Measurements from ENCODE around the gene DEDD2.

The DEDD2 gene

DNA sequence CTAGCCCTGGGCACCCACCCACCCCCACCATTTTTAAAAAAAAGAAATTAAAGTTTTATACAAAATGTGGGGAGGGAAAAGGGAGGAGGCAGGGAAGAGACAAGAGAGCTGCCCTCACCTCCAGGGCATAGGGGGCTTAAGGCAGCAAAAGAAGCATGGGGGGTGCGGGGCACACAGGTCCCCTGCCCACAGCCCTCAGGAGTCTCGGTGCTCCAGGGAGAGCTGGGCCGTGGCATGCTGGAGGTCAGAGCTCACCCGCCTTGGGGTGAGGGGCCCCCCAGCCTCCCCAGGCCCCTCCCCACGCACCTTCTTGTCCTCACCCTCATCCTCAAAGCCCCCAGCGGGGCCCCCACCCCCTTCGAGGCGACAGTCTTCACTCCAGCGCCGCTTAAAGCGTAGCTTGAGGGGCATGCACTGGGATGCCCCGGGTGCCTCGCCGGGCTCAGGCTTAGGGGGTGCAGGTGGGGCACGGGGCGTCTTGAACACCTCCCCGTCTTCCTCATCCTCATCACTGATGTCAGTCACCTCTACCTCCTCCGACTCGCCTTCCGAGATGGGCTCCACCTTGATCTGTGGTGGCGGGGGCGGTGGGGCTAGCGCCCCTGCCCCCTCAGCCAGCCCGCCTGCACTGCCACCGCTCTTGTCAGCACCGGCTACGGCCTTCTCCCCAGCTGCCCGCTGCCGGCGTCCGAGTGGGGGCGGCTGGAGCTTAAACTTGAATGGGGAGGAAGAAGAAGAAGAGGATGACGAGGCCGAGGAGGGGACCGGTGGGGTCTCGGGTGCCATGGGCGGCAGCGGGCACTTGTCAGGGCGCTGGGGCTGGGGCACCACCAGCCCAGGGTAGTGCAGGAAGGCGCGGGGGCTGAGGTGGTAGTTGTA is 31.0 kb upstream of the DEDD2 start:
- DNase-seq = peak in 1 of 2 donors; percentile 34

DNA sequence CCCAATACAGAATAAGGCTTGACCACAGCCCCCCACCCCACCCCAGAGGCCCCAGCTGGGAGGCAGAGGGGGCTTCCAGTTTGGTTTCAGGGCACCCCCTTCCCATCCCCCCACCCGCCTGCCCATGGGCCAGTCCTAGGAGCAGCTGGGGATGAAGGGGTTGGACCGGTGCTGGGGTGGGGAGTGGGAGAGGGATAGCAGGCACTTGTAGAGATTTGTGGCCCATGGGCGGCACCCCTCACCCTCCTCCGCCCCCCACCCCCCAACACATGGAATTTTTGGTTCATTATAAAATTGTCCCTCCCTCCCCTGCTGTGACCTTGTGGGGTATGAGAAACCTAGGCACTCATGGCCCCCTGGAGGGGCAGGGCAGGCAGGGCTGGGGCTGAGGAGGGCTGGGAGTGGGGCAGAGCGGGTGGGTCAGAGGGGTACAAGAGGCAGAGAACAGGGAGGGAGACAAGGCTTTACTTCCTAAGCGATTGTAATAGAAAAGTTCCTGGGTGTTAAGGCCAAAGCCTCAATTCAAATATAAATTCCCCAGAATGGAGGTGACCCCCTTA is 30.2 kb upstream of the DEDD2 start:
- DNase-seq = peak; percentile 29 to 31

GRCh38 chr19:42246922-42247639 is 29.6 kb upstream of the DEDD2 start:
- peak; percentile 35 to 47 for DNase-seq

GRCh38 chr19:42246143-42246921 is 28.9 kb upstream of the DEDD2 start:
- DNase-seq = peak; percentile 39 to 49

DNA sequence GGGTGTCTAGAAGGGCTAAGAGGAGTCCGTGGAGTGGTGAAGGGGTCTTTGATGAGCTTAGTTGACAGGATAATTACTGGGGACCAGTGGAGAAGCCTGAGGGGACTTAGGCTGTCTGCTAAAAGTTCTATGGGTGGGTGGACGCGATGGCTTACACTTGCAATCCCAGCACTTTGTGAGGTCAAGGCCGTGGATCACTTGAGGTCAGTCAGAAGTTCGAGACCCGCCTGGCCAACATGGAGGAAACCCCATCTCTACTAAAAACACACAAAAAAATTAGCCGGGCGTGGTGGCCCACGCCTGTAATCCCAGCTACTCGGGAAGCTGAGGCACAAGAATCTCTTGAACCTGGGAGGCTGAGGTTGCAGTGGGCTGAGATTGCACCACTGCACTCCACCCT is 27.8 kb upstream of the DEDD2 start:
- no peak for DNase-seq

- DNase-seq = peak; percentile 93 to 94
These were observed 27.1 kb upstream of the DEDD2 start for GRCh38 chr19:42244347-42245220.

GRCh38 chr19:42242512-42243409 is 25.3 kb upstream of the DEDD2 start, which contains the start of gene GSK3A:
Gene GSK3A (minus strand): TSS chr19:42242602. CDS start chr19:42242465, 137 bp downstream.
- peak; percentile 98 to 99 for DNase-seq

DNA sequence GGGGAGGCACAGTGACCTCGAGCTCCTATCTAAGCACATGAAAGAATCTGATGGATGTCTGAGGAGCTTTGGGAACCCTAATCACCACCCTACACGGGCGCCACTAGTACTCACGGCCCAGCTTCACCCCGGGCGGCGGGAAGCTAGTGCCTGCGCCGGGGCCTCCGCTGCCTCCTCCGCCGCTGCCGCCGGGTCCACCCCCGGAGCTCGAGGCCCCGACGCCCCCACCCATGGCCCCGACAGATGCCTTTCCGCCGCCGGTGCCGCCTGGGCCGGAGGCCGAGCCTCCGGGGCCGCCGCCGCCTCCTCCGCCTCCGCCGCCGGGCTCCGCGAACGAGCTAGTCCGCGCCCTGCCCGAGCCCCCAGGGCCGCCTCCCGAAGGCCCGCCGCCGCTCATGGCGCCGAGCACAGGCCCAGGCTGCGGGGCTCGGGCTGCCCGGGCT is 24.6 kb upstream of the DEDD2 start:
- no peak for DNase-seq

DNA sequence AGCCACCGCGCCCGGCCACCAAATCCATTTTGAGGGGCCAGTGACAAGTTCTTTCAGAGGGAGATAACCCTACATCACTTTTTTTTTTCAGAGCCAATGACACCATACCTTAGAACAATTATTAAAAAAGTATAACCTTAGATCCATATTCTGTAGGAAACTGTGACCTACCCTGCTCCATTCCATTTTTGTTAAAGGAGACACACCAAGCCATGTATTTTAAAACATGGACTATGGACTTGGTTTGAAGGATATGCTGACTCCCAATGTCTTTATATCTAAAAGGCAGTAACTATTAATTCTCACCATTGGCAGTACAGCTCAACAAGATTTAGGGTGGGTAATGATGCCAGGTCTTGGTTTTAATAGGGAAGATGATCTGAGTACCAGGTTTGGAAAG is 23.8 kb upstream of the DEDD2 start:
- no peak for DNase-seq

DNA sequence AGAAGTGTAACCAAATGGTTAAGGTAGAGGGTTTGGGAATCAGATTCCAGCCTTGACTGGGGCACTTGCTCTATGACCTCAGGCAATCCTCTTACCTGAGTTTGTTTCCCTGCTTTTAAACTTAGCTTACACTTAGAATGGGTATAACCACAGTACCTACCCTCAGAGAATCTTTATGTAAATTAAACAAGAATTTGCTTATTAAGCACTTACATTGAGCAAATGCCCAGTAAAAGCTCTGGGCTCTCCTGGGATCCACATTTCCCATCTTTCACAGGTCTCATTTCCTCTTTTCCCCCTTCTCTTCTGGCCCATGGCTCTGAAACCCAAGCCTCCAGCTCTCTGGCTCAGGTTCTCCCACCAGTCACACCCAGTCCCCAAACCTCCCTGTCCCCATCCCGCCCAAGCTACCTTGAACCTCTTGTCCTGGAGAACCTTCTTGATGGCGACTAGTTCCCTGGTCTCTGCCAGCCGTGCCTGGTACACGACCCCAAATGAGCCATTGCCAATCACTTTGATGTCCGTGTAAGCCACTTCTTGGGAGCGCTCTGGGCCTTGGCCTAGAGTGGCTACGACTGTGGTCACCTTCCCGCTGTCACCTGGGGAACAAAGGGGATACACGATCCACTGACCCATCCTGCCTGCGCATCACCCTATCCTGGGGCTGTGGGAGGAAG is 22.2 kb upstream of the DEDD2 start:
- no peak for DNase-seq

GRCh38 chr19:42235181-42235580 is 17.7 kb upstream of the DEDD2 start:
- no peak for DNase-seq

- DNase-seq = no peak
These were observed 16.9 kb upstream of the DEDD2 start for GRCh38 chr19:42234364-42234763.

DNA sequence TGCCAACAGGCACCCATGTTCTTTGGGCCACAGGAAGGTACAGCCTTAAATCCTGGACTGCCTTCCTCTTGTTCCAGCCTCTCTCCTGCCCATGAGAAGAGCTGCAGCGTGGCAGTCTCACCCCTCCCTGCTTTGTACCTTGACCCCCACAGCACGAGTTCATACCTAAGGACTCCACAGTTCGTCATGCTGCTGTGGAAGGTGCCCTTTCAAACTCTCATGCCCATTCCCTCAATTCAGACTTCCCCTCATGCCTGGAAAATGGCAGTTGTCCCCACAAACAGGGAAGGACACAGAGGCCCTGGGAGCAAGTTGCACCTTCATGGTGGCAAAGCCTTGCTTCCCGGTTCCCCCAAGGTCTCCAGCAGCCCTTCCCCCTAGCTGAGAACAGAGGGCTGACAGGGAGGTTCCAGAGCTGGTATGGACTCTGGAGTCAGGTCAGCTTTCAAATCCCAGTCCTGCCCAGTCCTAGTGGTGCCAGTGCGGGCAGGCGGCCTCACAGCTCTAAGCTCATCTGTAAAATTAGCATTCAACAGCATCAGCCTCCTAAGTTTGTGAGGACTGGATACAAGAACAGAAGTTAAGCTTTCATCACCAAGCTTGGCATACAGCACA is 16.3 kb upstream of the DEDD2 start:
- no peak for DNase-seq

DNA sequence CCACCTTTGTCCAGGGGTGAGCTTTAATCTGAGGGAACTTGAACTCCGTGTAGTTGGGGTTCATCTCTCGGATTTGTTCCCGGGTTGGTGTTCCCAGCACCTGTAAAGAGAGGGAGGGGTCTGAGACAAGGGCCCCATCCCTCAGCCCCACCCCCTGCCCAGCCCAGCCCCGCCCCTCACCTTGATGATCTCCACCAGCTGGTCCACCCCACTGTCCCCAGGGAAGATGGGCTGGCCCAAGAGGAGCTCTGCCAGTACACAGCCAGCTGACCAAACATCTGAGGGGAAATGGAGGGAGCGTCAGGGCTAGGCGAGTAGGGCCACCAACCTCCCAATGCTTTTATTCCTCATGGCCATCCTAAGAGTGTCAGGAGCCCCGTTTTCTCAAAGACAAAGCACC is 15.6 kb upstream of the DEDD2 start:
- DNase-seq = no peak

DNA sequence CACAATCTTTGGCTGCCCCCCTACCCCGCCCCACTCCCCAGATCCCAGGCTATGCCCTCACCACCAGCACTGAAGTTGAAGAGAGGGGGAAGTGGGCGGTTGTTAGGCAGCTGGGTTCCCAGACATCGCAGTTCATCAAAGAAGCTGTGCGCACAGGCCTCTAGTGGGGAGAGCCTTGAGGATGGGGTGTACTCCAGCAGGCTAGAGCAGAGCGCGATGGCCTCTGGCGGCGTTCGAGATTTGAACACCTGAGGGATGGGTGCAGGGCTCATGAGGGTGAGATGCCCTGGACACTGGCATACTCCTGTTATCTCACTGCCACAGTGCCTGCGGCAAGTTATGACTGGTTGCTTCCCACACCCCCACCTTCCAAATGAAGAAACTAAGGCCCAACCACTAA is 15.0 kb upstream of the DEDD2 start:
- no peak for DNase-seq

DNA sequence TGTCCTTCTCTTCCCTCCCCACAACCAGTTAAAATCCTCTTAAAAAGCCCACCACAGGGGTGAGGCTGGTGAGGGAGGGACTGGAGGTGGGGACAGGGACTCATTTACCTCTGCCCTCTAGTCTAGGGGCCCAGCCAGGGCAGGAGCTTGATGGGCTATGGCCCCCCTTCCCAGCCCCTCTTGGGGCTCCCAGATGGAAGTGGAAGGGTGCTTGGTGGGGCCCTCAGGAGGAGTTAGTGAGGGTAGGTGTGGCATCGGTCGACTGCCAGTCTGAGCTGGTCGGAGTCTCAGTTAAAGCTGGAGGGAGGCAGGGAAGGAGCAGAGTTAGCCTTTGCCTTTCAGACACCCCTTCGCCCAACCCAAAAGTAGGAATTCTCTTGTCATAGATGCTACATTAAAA is 13.1 kb upstream of the DEDD2 start:
- DNase-seq = no peak

DNA sequence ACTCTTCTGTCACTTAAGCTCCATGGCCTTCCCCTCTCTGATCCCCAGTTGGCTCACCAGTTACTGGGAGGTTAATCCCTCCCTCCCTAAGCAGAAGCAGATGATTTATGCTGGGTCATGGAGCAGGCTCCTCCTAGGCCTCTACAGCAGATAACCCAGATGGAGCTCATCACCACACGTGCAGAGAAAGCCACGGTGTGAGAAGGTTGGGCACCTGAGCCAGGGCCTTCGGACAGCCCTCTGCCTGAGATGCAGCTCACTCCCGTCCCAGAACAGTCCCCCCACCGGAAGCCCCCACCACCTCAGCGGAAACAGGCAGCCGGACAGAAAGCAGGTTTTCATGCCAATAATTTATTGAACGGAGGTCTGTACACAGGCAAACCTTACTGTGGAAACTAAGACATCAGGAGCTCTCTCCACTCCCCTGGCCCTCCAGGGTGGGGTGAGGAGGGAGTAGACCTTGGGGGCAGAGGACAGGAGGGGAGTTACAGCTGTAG is 12.4 kb upstream of the DEDD2 start:
- DNase-seq = no peak

DNA sequence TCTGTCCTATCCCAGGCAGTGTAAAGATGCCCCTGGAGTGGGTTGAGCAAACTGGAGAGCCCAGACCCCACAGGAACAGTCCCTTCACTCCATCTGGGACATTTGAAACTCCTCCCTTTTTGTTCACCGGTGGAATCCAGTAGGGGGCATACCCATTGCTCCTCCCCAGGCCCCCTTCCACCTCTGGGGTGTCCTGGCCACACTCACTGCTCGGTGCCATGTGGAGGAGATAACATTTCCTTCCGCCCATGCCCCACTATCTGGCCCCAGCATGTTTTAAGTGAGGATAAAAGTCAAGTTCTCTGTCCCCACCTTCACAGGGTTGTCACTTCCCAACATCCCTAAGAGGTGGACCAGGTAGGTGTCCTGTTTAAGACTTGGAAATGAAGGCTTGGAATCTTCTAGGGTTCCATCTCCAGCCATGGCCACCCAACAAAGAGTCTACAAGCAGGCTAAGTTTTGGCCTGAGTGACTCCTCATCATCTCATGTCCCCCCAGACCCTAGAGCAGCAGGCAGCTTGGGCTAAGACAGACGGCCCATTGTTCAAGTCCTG is 11.9 kb upstream of the DEDD2 start:
- no peak for DNase-seq

- DNase-seq = no peak
These were observed 11.2 kb upstream of the DEDD2 start for GRCh38 chr19:42228641-42229040.
